WERI-Rb-1 (cell line): ENCODE measurements around the gene AMPD1.

ENCODE experiments used
- DNase-seq: peaks from one replicate; pipeline ENCODE4 v3.0.0-alpha.2; 2020
- H3K27ac ChIP-seq: fragments of 250-450 bp; sonication (Bioruptor Pico); 2 replicates; pipeline ENCODE4 v1.5.1; 2020; ENCODE audit warnings: mild to moderate bottlenecking, moderate library complexity
- H3K27me3 ChIP-seq: fragments of 250-450 bp; sonication (Bioruptor Pico); 2 replicates; pipeline ENCODE4 v1.5.1; 2021; ENCODE audit warnings: mild to moderate bottlenecking, low read depth, moderate library complexity; ENCODE audit not compliant: insufficient read depth, severe bottlenecking
- H3K36me3 ChIP-seq: fragments of 250-450 bp; sonication (Bioruptor Pico); 2 replicates; pipeline ENCODE4 v1.5.1; 2020; ENCODE audit warnings: mild to moderate bottlenecking, moderate library complexity
- H3K4me3 ChIP-seq: 2 replicates; pipeline ENCODE4 v1.5.1; 2011; ENCODE audit warnings: low read depth, mild to moderate bottlenecking, control low read depth, low read length
- H3K9me3 ChIP-seq: fragments of 250-450 bp; sonication (Bioruptor Pico); 2 replicates; pipeline ENCODE4 v1.5.1; 2021; ENCODE audit warnings: mild to moderate bottlenecking, moderate library complexity; ENCODE audit not compliant: severe bottlenecking
- CTCF ChIP-seq: IDR thresholded peaks from 2 replicates; pipeline ENCODE4 v1.5.1; 2011; ENCODE audit warnings: low read depth, mild to moderate bottlenecking, control low read depth, inconsistent platforms, low read length

The AMPD1 gene

GRCh38 chr1:114660238-114660637 is 35.1 kb downstream of the AMPD1 start:
- Histone ChIP-seq H3K4me3 (no peak overlapping the region), H3K9me3 (no peaks in the 10 kb centered on the region), H3K27ac (no peak overlapping the region), H3K36me3 (no peaks in the 10 kb centered on the region), H3K27me3 (no peaks in the 10 kb centered on the region)
- TF ChIP-seq CTCF = no peak
- no peak for DNase-seq

- Histone ChIP-seq H3K36me3 (no peaks in the 10 kb centered on the region), H3K27me3 (no peaks in the 10 kb centered on the region), H3K27ac (no peak overlapping the region), H3K4me3 (no peak overlapping the region), H3K9me3 (no peaks in the 10 kb centered on the region)
- no peak for DNase-seq
- no peak for TF ChIP-seq CTCF
Measured at GRCh38 chr1:114651893-114652292, 43.5 kb downstream of the AMPD1 start.

- Histone ChIP-seq H3K27me3 (no peaks in the 10 kb centered on the region), H3K36me3 (no peaks in the 10 kb centered on the region), H3K27ac (no peak overlapping the region), H3K4me3 (no peak overlapping the region), H3K9me3 (no peaks in the 10 kb centered on the region)
- TF ChIP-seq CTCF = no peak
- DNase-seq = no peak
Measured at GRCh38 chr1:114648503-114648902, 46.8 kb downstream of the AMPD1 start.

- no peaks in the 10 kb centered on the region for H3K36me3 ChIP-seq
- H3K27ac ChIP-seq = no peak overlapping the region
- DNase-seq = no peak
- H3K27me3 ChIP-seq = no peaks in the 10 kb centered on the region
- H3K4me3 ChIP-seq = no peak overlapping the region
- H3K9me3 ChIP-seq = no peaks in the 10 kb centered on the region
- TF ChIP-seq CTCF = no peak
Measured at GRCh38 chr1:114641377-114641776, 54.0 kb downstream of the AMPD1 start.

GRCh38 chr1:114638910-114639309 is 56.4 kb downstream of the AMPD1 start:
- H3K36me3 ChIP-seq = no peaks in the 10 kb centered on the region
- H3K27ac ChIP-seq = no peak overlapping the region
- H3K9me3 ChIP-seq = no peaks in the 10 kb centered on the region
- DNase-seq = no peak
- no peaks in the 10 kb centered on the region for H3K27me3 ChIP-seq
- H3K4me3 ChIP-seq = no peak overlapping the region
- TF ChIP-seq CTCF = no peak

- no peaks in the 10 kb centered on the region for H3K9me3 ChIP-seq
- H3K27me3 ChIP-seq = no peaks in the 10 kb centered on the region
- no peak overlapping the region for H3K4me3 ChIP-seq
- H3K27ac ChIP-seq = no peak overlapping the region
- TF ChIP-seq CTCF = no peak
- DNase-seq = no peak
- no peaks in the 10 kb centered on the region for H3K36me3 ChIP-seq
Measured at GRCh38 chr1:114632427-114632826, 62.9 kb downstream of the AMPD1 start.
